GM23338 (cell line): ENCODE measurements around the gene DCDC2.
"Not testable (repeated sequence)": the region's sequence is repeated elsewhere in the genome, so short reads cannot be mapped to it uniquely, and the experiment has no call there.

ENCODE experiments used
- CREB1 ChIP-seq: fragments of 250-450 bp; sonication (Bioruptor Pico); IDR thresholded peaks from 2 replicates; pipeline ENCODE4 v1.5.0; 2020; ENCODE audit warnings: low read depth, mild to moderate bottlenecking, moderate library complexity
- EZH2 ChIP-seq: fragments of 200-600 bp; sonication (generic); IDR thresholded peaks from one replicate; pipeline ENCODE4 v1.8.0; 2017; ENCODE audit warnings: antibody characterized with exemption, mild to moderate bottlenecking, low read depth; ENCODE audit not compliant: unreplicated experiment
- EZH2phosphoT487 ChIP-seq: fragments of 200-600 bp; sonication (generic); IDR thresholded peaks from one replicate; pipeline ENCODE4 v1.8.1; 2018; ENCODE audit warnings: antibody characterized with exemption; ENCODE audit not compliant: unreplicated experiment
- JUNB ChIP-seq: IDR thresholded peaks from one replicate; pipeline ENCODE4 v1.6.1; 2016; ENCODE audit warnings: antibody characterized with exemption; ENCODE audit not compliant: unreplicated experiment
- NANOG ChIP-seq: IDR thresholded peaks from 2 replicates; pipeline ENCODE4 v1.6.1; 2016; ENCODE audit warnings: antibody characterized with exemption, borderline replicate concordance
- POLR2AphosphoS5 ChIP-seq: IDR thresholded peaks from 2 replicates; pipeline ENCODE4 v1.6.1; 2016; ENCODE audit warnings: antibody characterized with exemption, low read depth
- TF ChIP-seq, protein P1 (sequence below), 2 experiments: fragments of 200-600 bp in 1 of 2; sonication (generic) in 1 of 2; conservative IDR thresholded peaks; 2 replicates each; pipeline versions ENCODE4 v1.5.1 to v1.6.1; 2016 to 2017; ENCODE audit warnings: antibody characterized with exemption in 2 of 2, low read depth in 2 of 2, mild to moderate bottlenecking in 2 of 2, moderate library complexity in 1 of 2
- TF ChIP-seq, protein P2 (sequence below): IDR thresholded peaks from one replicate; pipeline ENCODE4 v1.6.1; 2018; ENCODE audit warnings: antibody characterized with exemption; ENCODE audit not compliant: unreplicated experiment
- TF ChIP-seq, protein P3 (sequence below): IDR thresholded peaks from 2 replicates; pipeline ENCODE4 v1.6.1; 2016; ENCODE audit warnings: antibody characterized with exemption

- not testable (repeated sequence) for TF ChIP-seq NANOG; CREB1 (CRISPR knock-in tag); EZH2; EZH2phosphoT487; POLR2AphosphoS5; JUNB
- TF ChIP-seq, protein P1, sequence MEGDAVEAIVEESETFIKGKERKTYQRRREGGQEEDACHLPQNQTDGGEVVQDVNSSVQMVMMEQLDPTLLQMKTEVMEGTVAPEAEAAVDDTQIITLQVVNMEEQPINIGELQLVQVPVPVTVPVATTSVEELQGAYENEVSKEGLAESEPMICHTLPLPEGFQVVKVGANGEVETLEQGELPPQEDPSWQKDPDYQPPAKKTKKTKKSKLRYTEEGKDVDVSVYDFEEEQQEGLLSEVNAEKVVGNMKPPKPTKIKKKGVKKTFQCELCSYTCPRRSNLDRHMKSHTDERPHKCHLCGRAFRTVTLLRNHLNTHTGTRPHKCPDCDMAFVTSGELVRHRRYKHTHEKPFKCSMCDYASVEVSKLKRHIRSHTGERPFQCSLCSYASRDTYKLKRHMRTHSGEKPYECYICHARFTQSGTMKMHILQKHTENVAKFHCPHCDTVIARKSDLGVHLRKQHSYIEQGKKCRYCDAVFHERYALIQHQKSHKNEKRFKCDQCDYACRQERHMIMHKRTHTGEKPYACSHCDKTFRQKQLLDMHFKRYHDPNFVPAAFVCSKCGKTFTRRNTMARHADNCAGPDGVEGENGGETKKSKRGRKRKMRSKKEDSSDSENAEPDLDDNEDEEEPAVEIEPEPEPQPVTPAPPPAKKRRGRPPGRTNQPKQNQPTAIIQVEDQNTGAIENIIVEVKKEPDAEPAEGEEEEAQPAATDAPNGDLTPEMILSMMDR (conservative IDR thresholded peaks at IDR 0.05; ENCODE audit: low read depth in 2 of 2): not testable (repeated sequence)
- TF ChIP-seq, protein P2, sequence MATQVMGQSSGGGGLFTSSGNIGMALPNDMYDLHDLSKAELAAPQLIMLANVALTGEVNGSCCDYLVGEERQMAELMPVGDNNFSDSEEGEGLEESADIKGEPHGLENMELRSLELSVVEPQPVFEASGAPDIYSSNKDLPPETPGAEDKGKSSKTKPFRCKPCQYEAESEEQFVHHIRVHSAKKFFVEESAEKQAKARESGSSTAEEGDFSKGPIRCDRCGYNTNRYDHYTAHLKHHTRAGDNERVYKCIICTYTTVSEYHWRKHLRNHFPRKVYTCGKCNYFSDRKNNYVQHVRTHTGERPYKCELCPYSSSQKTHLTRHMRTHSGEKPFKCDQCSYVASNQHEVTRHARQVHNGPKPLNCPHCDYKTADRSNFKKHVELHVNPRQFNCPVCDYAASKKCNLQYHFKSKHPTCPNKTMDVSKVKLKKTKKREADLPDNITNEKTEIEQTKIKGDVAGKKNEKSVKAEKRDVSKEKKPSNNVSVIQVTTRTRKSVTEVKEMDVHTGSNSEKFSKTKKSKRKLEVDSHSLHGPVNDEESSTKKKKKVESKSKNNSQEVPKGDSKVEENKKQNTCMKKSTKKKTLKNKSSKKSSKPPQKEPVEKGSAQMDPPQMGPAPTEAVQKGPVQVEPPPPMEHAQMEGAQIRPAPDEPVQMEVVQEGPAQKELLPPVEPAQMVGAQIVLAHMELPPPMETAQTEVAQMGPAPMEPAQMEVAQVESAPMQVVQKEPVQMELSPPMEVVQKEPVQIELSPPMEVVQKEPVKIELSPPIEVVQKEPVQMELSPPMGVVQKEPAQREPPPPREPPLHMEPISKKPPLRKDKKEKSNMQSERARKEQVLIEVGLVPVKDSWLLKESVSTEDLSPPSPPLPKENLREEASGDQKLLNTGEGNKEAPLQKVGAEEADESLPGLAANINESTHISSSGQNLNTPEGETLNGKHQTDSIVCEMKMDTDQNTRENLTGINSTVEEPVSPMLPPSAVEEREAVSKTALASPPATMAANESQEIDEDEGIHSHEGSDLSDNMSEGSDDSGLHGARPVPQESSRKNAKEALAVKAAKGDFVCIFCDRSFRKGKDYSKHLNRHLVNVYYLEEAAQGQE: not testable (repeated sequence)
- TF ChIP-seq, protein P3, sequence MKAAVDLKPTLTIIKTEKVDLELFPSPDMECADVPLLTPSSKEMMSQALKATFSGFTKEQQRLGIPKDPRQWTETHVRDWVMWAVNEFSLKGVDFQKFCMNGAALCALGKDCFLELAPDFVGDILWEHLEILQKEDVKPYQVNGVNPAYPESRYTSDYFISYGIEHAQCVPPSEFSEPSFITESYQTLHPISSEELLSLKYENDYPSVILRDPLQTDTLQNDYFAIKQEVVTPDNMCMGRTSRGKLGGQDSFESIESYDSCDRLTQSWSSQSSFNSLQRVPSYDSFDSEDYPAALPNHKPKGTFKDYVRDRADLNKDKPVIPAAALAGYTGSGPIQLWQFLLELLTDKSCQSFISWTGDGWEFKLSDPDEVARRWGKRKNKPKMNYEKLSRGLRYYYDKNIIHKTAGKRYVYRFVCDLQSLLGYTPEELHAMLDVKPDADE: not testable (repeated sequence)
Observed at GRCh38 chr6:24384369-24385130, 26.7 kb upstream of the DCDC2 start.
